ENCODE data around the gene CDKN2AIP.

- TF ChIP-seq CTCF (IDR thresholded peaks at IDR 0.05) (no peak), EZH2 (IDR thresholded peaks at IDR 0.05) (no peak), EZH2phosphoT487 (IDR thresholded peaks at IDR 0.05) (no peak)
These were observed 43.0 kb upstream of the CDKN2AIP start for GRCh38 chr4:183401473-183401872.
